Activated naive CD4-positive, alpha-beta T cell (primary cell): ENCODE measurements around the gene ELAVL1.

Experiments
- DNase-seq, 4 experiments: peaks; one replicate each; lab custom pipeline; 2025; lab: John Stamatoyannopoulos, UW

The ELAVL1 gene

DNA sequence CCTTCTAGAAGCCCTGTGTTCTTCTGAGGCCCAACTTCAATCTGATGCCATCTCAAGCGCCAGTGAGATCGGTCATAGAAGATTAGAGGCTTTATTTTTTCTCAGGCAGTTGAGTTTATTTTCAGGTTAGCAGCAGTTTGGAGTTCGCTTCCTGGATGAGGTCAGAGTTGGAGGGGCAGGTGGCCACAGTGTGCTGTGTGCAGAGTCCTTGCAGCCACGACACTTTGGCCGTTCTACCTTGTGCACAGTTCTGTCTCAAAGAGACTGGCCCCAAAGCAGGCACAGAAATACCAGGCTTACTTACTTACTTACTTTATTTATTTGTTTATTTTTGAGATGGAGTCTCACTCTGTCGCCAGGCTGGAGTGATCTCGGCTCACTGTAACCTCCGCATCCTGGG lies 15.9 kb upstream of the ELAVL1 start:
- no peak for DNase-seq

DNA sequence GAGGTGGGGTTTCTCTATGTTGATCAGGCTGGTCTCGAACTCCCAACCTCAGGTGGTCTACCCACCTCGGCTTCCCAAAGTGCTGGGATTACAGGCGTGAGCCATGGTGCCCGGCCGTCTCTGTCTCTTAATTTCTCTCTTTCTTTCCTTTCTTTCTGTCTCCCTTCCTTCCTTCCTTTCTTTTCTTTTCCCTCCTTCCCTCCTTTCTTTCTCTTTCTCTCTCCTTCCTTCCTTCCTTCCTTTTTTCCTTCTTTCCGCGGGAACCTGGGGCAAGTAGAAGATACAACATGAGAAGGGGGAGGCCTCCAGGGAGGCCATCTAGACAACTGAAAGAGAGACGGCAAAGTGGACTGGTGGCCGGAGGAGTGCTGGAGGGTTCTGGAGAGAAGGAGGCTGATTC lies 15.2 kb upstream of the ELAVL1 start:
- DNase-seq = no peak

DNA sequence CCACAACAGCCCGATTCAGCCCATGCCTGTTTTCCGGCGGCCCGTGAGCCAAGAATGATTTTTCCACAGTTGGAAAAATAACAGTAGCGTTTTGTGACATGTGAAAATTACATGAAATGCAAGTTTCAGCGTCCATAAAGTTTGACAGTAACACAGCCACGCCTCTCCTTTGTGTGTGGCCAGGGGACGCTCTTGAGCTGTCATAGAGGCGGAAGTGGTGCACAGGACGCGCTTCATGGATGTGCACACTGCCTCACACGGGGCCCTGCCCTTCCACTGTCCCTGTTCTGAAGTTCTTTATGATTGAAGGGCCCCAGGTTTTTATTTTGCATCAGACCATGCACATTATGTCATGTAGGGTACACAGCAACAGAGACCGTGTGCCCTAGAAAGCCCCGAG lies 12.4 kb upstream of the ELAVL1 start:
- peak in 2 of 4 experiments; percentile 10 to 13 for DNase-seq

DNA sequence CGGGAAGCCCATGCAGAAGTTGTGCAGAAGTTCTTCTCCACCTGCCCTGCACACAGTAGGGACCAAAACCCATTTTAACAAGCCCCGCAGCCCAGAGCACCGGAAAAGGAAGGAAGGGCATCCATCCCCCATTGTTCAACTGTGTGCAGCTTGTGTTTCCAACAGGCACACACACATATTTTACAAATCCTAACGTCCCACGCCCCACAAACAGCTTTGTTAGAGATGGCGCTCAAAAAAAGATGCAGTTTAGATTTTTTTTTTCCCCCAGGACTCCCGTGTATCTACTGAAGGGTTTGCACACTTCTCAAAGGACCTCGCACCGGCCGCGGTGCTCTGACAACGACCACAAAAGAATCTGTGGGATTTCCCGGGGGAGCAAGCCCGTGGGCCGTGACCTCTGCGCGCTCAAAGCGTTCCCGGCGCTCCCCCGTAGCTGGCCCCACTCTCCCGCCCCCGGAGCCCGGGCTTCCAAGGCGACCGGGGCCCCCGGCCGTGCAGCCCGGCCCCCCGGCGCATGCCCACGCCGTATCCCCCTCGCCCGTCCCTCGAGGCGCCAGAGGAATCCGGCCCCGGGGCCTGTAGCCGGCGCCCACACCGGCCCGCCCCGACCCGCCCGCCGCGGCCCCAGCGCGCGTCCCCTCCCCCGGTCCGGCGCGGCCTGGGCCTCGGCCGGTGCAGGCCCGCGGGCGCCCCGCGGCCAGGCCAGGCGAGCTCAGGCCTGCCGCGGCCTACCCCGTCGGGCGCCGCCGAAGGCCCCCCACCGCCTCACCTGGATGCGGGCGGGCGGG lies 523 bp downstream of the ELAVL1 start:
- no peak for DNase-seq

DNA sequence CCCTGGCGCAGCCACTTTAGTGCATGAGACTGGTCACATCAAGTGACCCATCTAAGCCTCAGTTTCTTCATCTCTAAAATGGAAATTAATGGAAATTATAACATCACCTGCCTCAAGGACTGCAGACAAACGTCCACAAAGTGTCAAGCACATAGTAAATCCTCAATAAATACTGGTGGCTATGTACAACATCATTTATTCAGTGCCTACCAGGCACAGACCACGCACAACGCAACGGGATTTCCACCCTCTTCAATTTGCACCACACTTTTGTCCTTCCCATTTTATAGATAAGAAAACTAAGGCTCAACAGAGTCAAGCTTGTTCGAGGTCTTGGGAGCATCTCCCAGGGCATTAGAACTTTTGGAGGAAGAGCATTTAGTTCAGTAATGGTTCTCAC lies 1.4 kb downstream of the ELAVL1 start:
- no peak for DNase-seq

DNA sequence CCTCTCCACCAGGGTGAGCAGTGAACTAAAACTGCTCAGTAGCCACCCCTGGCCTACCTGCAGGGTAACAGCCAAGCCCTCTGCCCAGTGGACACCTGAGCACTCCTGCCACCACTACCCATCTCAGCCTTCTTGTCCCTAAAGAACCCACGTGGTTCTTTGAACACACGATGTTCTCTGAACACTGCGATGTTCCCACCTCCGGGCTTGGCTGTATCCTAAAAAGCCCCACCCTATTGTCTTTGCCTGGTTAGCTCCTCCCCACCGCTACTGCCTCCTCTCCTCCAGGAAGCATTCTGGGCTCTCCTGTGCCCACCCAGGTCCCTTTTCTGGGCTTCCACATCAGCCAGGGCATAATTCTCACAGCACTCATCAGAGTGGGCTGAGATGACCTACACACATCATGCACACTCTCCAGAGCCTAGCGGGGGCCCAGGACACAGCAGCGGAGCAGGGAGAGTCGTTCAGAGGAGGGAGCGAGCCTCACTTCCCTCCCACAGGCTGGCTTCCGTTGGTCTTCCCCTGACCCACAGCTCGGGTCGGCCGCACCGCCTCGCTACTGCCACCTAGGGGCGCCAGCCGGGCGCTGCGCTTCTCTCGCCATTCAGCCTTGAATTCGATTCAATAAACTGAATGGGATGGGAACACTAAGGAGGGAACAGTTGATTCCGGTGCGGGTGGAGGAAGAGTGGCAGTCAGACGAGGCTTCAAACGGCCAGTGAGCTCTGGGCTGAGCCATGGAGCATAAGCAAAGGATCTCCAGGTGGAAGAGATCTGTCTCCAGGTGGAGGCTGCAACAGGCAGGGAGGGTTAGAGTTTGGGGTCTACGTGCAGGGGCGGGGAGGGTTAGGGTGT lies 3.2 kb downstream of the ELAVL1 start:
- peak; percentile 28 to 62 (median 42) for DNase-seq

DNA sequence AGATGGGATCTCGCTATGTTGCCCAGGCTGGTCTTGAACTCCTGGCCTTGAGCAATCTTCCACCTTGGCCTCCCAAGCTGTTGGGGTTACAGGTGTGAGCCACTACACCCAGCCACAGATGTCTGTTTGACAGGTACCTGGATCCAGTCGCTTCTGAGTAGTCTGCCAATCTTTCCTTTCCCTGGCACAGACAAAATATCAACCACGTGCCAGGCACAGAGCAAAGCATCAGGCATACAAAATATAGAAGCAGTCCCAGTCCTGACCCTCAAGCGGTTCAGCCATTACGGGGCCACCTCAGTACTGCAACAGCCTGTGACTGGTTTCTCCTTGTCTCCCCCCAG lies 3.8 kb downstream of the ELAVL1 start:
- no peak for DNase-seq

DNA sequence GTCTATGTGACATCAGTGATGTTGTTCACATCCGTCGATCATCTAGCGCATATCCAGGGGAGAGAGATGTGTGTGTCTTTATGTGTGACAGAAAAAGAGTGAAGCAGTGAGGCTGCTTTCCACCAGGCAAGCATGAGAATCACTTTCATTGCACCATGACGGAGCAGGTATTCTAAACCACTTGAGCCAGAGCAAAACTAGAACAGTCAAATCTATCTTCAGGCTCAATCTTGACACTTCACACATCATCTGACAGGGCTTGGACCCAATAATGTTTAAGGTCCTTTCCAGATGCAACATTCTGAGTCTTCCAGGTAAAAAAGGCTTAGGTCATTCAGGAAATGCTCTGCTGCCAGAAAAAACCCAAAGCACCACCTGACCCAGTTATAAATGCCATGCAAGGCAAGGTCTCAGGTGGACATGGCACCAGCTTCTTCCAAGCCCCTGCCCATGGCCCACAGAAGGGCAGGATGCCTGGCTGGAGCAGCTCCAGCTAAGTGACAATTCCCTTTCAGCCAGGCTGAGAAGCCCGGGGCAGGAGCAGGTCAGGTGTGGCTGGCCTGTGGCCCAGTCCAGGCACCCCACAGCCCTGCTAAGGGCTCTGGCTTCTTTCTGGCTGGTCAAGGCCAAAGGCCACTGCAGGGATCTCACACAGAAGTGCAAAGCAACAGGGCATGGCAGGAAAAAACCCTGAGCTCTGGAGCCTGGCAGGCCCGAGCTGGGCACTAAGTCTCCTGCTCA lies 5.0 kb downstream of the ELAVL1 start:
- DNase-seq = no peak

DNA sequence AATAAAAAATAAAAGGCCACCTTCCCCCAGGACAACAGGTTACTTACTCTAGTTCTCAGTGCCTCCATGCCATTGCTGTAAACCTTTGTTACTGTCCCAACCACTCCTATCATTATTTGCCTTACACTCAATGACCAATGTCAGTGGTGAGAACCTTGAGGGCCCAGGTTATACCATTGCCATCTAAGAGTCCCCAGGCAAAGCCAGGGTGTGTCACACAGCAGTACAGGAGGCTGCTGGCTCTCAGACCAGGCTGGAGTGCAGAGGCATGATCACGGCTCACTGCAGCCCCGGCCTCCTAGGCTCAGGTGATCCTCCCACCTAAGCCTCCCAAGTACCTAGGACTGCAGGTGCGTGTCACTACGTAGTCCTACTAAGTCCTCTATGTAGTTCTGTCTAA lies 6.1 kb downstream of the ELAVL1 start:
- no peak for DNase-seq

DNA sequence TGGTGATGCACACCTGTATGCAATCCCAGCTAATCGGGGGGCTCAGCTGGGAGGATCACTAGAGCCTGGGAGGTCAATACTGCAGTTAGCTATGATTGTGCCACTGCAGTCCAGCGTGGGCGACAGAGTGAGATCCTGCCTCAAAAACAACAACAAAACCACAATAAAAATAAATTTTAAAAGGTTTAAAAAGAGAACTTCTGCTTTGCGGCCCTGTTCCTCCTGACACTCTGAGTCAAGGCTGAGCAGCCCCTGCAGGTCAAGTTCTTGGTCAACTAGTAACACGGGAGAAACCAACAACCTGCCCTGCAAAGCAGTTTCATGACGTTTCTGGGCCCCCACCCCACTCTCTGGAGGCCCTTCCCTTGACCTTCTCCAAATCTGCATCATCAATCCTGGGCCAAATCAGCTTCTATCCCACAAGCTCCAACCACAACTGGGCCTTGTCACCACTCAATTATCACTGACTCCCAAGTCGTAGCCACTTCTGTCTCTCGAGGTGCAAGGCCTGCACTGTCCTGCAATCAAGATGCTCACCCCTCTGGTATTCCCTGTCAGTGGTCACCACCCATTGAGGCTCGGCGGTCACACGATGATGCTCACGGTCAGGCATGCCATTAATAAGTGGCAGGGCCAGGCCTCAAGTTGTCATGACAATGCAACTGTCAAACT lies 7.5 kb downstream of the ELAVL1 start:
- no peak for DNase-seq

DNA sequence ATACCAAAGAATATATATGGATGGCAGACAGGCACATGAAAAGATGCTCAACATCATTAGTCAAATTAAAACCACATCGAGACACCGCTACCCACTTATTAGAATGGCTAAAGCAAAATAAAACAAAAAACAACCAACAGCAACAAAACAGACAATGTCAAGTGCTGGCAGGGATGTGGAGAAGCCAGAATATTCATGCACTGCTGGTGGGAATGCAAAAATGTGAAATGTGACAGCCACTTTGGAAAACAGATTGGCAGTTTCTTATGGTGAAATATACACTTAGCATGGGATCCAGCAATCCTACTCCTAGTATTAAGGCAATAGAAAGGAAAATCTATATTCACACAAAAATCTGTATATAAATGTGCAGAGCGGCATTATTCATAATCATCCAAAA lies 8.6 kb downstream of the ELAVL1 start:
- DNase-seq = no peak

DNA sequence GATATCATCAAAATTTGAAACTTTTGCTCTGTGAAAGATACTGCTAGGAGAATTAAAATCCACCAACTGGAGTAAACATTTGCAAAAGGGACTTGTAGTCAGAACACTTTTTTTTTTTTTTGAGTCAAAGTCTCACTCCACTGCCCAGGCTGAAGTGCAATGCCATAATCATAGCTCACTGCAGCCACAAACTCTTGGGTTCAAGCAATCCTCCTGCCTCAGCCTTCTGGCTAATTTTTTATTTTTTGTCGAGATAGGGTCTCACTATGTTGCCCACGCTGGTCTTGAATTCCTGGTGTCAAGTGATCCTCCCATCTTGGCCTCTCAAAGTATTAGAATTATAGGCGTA lies 9.7 kb downstream of the ELAVL1 start:
- no peak for DNase-seq

DNA sequence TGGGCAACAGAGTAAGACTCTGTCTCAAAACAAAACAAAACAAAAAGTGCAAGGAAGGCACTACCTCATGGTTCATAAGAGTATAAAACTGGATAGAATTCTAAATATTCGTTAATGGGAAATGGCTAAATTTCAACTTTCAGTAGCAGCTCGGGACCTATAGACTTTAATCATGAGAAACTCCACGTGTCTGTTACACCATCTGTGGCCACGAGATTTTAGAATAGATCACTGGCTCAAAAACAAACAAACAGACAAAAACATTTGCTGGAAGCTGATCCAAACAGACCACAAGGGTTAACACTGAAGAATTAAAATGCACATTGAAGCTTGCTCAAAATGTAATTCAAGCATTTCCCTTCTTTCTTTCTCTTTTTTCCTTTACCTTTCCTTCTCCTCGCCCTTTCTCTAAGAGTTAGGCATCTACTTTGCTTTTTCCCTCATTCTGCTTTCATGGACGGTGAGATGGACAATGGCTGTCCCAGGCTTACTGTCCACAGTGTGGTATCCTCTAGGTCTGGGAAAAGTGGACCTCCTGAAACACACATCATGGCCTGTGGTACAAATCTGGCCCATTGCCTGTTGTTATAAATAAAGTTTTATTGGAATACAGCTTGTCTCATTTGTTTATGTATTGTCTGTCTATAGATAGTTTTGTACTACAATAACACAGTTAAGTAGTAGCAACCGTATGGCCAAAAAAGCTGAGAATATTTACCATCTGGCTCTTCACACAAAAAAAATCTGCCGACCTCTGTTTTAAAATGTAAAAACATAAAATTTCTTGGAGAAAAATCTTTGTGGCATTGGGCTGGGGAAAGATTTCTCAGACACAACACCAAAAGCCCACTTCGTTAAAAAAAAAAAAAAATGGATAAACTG lies 10.3 kb downstream of the ELAVL1 start:
- no peak for DNase-seq

DNA sequence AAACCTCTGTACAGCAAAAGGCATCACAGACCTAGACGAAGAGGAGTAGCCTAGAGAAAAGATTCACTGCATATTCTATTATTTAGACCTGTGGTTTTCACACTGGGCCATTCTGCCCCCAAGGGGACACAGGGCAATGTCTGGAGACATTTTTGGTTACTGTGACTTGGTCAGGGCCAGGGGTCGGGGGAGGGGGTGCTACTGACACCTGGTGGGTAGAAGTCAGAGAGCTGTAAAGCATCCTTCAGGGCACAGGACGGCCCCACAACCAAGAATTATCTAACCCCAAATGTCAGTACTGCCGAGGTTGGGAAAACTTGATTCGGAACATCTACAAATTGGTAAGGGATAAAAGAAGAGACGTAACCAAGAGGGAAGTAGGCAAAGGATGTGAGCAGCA lies 11.3 kb downstream of the ELAVL1 start:
- DNase-seq = no peak

DNA sequence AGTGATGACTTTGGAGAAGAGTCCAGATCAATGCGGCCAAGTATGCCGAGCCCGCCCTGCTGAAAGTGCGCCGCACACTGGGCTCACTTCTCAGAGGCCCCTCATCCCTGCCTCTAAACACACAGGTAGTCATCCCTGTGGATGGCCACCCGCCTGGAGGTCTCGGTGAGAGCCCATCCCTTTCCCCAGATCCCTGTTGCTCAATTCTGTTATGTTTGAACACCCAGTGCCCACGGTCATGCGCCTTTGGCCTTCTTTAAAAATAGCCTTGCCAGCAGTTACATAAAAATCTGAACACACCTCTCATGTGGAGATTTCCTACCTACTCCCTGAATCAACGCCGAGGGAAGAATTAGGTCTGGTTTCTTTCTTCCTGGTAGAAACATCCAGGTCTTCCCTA lies 11.9 kb downstream of the ELAVL1 start:
- no peak for DNase-seq

DNA sequence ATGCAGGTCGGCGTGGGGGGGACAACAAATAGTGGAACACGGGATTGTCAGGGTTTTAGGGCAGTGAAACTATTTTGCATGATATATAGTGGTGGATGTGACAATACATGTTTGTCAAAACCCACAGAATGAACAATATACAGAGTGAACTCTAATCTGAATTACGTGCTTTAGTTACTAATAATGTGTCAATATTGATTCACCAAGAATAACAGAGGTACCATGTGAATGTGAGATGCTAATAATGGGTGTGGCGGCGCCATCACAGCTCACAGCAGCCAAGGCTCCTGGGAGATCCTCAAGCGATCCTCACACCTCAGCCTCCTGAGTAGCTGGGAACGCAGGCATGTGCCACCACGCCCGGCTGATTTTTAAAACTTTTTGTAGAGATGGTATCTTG lies 12.9 kb downstream of the ELAVL1 start:
- DNase-seq = no peak

DNA sequence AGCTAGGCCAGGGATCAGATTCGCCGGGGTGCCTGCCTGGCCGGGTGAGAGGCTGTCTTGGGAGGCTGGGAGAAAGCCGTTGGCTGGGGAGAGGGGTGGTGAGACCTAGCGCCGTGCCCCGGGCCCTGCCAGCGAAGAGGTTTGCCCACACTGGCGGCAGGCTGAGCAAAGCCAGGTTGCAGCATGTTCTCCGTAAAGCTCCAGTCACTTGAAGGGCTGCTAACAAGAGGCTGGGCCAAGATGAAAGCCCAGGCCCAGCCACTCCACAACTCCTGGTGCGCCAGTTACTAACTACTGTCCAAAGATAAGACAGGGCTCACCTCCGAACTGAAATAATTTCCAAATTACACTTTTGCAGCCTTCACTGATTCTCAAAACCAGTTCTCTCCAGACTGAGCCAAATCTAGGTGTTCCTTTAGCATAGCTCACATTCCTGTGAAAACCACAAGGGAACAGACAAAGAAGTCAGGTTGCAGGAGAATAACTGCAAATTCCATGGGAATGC lies 16.3 kb downstream of the ELAVL1 start:
- DNase-seq = no peak

DNA sequence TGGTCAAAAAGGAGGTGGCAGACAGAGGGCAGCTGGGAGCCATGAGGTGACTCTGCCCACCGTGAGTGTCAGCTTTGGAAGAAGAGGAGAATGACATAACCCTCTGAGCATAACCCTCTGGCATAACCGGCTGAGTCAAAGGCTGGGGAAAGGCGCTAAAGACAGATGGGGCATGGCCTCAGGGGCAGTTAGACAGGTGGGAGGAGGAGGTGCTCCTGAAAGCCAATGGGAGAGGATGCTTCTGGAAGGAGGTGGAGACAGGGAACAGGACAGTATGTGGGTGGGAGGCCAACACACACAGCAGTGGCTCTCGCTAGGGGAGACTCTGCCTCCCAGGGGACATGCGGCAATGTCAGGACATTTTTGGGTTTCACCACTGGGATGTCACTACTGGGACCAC lies 17.1 kb downstream of the ELAVL1 start:
- DNase-seq = no peak

DNA sequence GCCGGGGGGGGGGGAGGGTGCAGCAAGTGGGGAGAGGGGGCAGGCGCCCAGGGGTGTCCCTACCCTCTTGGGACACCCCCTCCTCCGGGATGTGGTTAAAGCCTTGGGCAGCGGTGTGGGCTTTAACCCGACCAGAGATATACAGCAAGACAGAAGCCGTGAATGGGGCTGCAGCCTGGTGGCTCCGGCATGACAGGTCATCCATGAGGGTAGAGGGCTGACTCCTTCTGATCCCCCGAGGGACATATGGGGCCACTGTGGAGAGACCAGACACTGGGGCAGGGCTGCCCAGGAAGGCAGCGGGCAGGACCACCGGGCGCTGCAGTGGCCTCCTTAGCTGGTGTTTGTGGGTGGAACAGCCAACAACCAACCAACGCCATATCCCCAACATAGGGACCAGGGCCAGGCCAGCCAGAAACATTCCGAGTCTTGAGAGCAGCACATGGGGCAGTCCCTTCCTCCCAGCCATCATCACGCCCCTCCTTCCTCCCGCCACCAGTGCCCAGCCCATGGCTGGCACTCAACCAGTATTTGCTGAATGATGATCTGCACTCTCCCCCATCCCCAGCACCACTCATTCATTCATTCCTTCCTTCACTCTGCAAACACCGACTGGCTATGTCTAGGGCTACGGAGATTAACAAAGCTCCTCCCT lies 18.2 kb downstream of the ELAVL1 start:
- DNase-seq = no peak

DNA sequence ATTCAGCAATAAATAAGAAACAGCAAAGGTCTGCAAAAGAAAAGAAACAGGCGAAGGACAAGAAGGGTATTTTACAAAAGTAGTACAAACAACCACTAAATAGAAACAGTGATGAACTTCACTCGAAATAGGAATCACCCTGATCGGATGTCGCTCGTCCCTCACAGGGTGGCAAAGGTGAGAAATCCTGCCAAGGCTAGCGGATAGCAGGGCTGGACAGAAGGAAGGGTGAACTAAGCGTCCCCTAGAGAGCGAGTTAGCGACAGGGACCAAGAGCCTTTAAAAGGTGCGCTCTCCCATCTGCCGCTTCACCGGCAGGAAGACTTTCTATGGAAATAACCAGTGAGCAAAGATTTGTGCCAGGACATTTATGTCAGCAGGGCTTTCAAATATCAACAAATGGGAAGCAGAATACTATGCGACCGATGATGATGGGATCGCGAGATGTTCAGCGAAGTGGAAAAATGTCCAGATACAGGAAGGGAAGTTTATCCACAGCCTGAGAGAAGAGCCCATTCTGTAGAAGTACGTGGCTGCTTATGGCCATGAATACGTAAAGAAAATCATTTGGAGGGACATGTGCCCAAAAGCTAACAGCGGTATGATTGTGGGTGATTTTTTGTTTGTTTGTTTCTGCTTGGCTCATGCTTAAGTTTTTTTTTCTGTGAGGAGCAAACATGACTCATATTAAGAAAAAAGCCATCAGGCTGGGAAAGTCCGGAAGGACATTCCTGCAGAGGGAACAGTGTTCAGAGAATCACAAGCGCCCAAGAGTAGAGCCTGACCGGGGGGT lies 18.9 kb downstream of the ELAVL1 start:
- DNase-seq = no peak
